Hematopoietic multipotent progenitor cell treated with erythropoietin and hydrocortisone succinate and interleukin-3 and kit ligand, for 8 days (in vitro differentiated cells): ENCODE measurements around the gene WDR27.
A peak's percentile ranks its signal among the peaks of the same experiment; 100 is the strongest.
"Not testable (repeated sequence)": the region's sequence is repeated elsewhere in the genome, so short reads cannot be mapped to it uniquely, and the experiment has no call there.

Source experiments
- DNase-seq: peaks from one replicate; pipeline ENCODE4 v3.0.0-alpha.2; 2015

The WDR27 gene

GRCh38 chr6:169659820-169660610, 41.8 kb downstream of the WDR27 start:
- no peak for DNase-seq

GRCh38 chr6:169657284-169657610, 44.6 kb downstream of the WDR27 start:
- no peak for DNase-seq

GRCh38 chr6:169656546-169657283, 45.1 kb downstream of the WDR27 start:
- no peak for DNase-seq

GRCh38 chr6:169654598-169655391, 47.0 kb downstream of the WDR27 start:
- DNase-seq = peak; percentile 29

- no peak for DNase-seq
Measured at GRCh38 chr6:169653691-169654090, 48.1 kb downstream of the WDR27 start.

- DNase-seq = no peak
Measured at GRCh38 chr6:169652896-169653295, 48.9 kb downstream of the WDR27 start.

GRCh38 chr6:169651498-169651897, 50.3 kb downstream of the WDR27 start:
- no peak for DNase-seq

- no peak for DNase-seq
Measured at GRCh38 chr6:169650959-169651292, 50.9 kb downstream of the WDR27 start.

- DNase-seq = no peak
Measured at GRCh38 chr6:169650241-169650958, 51.4 kb downstream of the WDR27 start.

GRCh38 chr6:169648617-169649016, 53.2 kb downstream of the WDR27 start:
- DNase-seq = no peak

GRCh38 chr6:169648092-169648491, 53.7 kb downstream of the WDR27 start:
- no peak for DNase-seq

GRCh38 chr6:169647637-169648036, 54.2 kb downstream of the WDR27 start:
- DNase-seq = no peak

GRCh38 chr6:169646906-169647567, 54.8 kb downstream of the WDR27 start:
- no peak for DNase-seq

- DNase-seq = not testable (repeated sequence)
Measured at GRCh38 chr6:169645459-169645858, 56.4 kb downstream of the WDR27 start.

- no peak for DNase-seq
Measured at GRCh38 chr6:169643521-169643920, 58.3 kb downstream of the WDR27 start.

GRCh38 chr6:169642455-169642854, 59.4 kb downstream of the WDR27 start:
- no peak for DNase-seq

- DNase-seq = no peak
Measured at GRCh38 chr6:169641461-169642085, 60.3 kb downstream of the WDR27 start.

- DNase-seq = no peak
Measured at GRCh38 chr6:169640983-169641382, 60.8 kb downstream of the WDR27 start.

- no peak for DNase-seq
Measured at GRCh38 chr6:169640351-169640852, 61.4 kb downstream of the WDR27 start.

- DNase-seq = no peak
Measured at GRCh38 chr6:169639653-169640278, 62.1 kb downstream of the WDR27 start.

GRCh38 chr6:169638915-169639314, 62.9 kb downstream of the WDR27 start:
- no peak for DNase-seq
